HEK293T (cell line): ENCODE results near the gene FGFRL1.

ENCODE experiments used
- ARNT ChIP-seq: fragments of 450-650 bp; IDR thresholded peaks from 2 replicates; pipeline ENCODE4 v1.6.1; 2017; ENCODE audit warnings: mild to moderate bottlenecking
- BHLHE40 ChIP-seq: fragments of 450-650 bp; IDR thresholded peaks from 2 replicates; pipeline ENCODE4 v1.6.1; 2016; ENCODE audit warnings: mild to moderate bottlenecking, moderate library complexity, borderline replicate concordance
- CTBP1 ChIP-seq: fragments of 450-650 bp; IDR thresholded peaks from 2 replicates; pipeline ENCODE4 v1.6.1; 2016; ENCODE audit warnings: borderline replicate concordance
- ELF4 ChIP-seq: fragments of 450-650 bp; IDR thresholded peaks from 2 replicates; pipeline ENCODE4 v1.6.1; 2017; ENCODE audit warnings: antibody characterized with exemption
- FOXA1 ChIP-seq: fragments of 450-650 bp; IDR thresholded peaks from 2 replicates; pipeline ENCODE4 v1.6.1; 2016; ENCODE audit warnings: mild to moderate bottlenecking
- FOXK2 ChIP-seq: fragments of 450-650 bp; IDR thresholded peaks from 2 replicates; pipeline ENCODE4 v1.6.1; 2016; ENCODE audit warnings: mild to moderate bottlenecking
- FOXM1 ChIP-seq: fragments of 450-650 bp; IDR thresholded peaks from 2 replicates; pipeline ENCODE4 v1.6.1; 2017; ENCODE audit warnings: mild to moderate bottlenecking, borderline replicate concordance
- HDGF ChIP-seq: fragments of 450-650 bp; IDR thresholded peaks from 2 replicates; pipeline ENCODE4 v1.6.1; 2017; ENCODE audit warnings: antibody characterized with exemption, borderline replicate concordance
- NFRKB ChIP-seq: fragments of 450-650 bp; IDR thresholded peaks from 2 replicates; pipeline ENCODE4 v1.6.1; 2016; ENCODE audit warnings: mild to moderate bottlenecking, moderate library complexity
- PKNOX1 ChIP-seq: fragments of 450-650 bp; IDR thresholded peaks from 2 replicates; pipeline ENCODE4 v1.6.1; 2016
- SP1 ChIP-seq: fragments of 450-650 bp; IDR thresholded peaks from 2 replicates; pipeline ENCODE4 v1.6.1; 2017
- SUZ12 ChIP-seq: fragments of 450-650 bp; IDR thresholded peaks from 2 replicates; pipeline ENCODE4 v1.6.1; 2016; ENCODE audit warnings: mild to moderate bottlenecking
- TARDBP ChIP-seq: fragments of 450-650 bp; IDR thresholded peaks from 2 replicates; pipeline ENCODE4 v1.6.1; 2016

- TF ChIP-seq PKNOX1 (no peak), SP1 (no peak), FOXK2 (no peak), ARNT (no peak), TARDBP (no peak), SUZ12 (no peak), BHLHE40 (no peak), HDGF (no peak), ELF4 (no peak), FOXM1 (no peak), FOXA1 (no peak), NFRKB (no peak), CTBP1 (no peak)
Observed at GRCh38 chr4:968221-968620, 43.2 kb upstream of the FGFRL1 start.
